Astrocyte (in vitro differentiated cells and primary cell): ENCODE results near the gene WDPCP.

Experiments used
- CTCF ChIP-seq: IDR thresholded peaks from 2 replicates; pipeline ENCODE4 v1.5.1; 2011; ENCODE audit warnings: low read depth, mild to moderate bottlenecking, inconsistent platforms, low read length, moderate library complexity; ENCODE audit not compliant: insufficient read depth
- EZH2 ChIP-seq: IDR thresholded peaks from 2 replicates; pipeline ENCODE4 v1.6.1; 2012; ENCODE audit warnings: mild to moderate bottlenecking, low read length, inconsistent platforms; ENCODE audit not compliant: insufficient read depth

DNA sequence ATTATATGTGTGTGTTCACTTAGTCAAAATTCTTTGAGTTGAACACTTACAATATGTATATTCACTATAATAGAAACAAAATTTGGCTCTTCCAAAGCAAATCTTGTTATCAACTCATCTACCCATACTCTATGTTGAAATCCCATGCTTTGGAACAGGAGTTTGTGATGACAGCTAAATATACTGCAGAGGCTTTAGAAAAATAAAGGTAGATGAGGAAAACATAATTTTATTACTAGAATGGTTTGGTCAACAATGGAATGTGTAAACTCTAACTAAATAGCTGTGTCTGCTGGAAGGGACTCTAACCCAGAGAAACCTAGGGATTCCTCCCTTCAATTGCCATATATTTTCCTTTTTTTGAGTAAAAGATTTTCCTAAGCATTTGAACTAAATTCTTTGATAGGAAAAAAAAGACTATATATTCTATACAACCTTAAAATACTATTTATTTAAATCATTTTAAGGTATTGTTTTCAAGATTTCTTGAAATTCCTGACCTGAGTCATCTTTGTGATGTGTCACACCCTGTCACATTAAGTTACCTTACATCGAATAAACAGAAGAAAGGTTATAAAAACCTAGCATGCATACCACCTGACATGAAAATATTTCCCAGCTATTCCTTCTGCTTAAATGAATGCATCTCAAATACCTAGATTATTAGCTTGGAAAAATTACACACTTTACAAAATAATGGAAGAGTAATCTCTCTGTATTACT lies 362.2 kb downstream of the WDPCP start:
- no peak for TF ChIP-seq CTCF
- no peak for TF ChIP-seq EZH2
